HUES64 (cell line): ENCODE data around the gene FKBP8.
"Not testable (repeated sequence)": the region's sequence is repeated elsewhere in the genome, so short reads cannot be mapped to it uniquely, and the experiment has no call there.

Source experiments
- H3K27ac ChIP-seq: 2 replicates; pipeline ENCODE4 v1.7.0; 2013; ENCODE audit warnings: low read depth, low read length, inconsistent platforms
- H3K27me3 ChIP-seq: 2 replicates; pipeline ENCODE4 v1.6.1; 2013; ENCODE audit warnings: mild to moderate bottlenecking, low read length; ENCODE audit not compliant: insufficient read depth
- H3K36me3 ChIP-seq: 2 replicates; pipeline ENCODE4 v1.6.1; 2013; ENCODE audit warnings: mild to moderate bottlenecking, low read length; ENCODE audit not compliant: insufficient read depth
- H3K4me1 ChIP-seq: 2 replicates; pipeline ENCODE4 v1.6.1; 2013; ENCODE audit warnings: mild to moderate bottlenecking, low read length, moderate library complexity; ENCODE audit not compliant: insufficient read depth
- H3K4me3 ChIP-seq: 2 replicates; pipeline ENCODE4 v1.5.1; 2013; ENCODE audit warnings: mild to moderate bottlenecking, low read length, moderate library complexity
- H3K9ac ChIP-seq: 2 replicates; pipeline ENCODE4 v1.6.1; 2013; ENCODE audit warnings: mild to moderate bottlenecking, low read depth, low read length
- H3K9me3 ChIP-seq: 2 replicates; pipeline ENCODE4 v1.6.1; 2013; ENCODE audit warnings: low read depth, low read length; ENCODE audit not compliant: insufficient read depth
- WGBS: fragments of 150-250, 120-280 bp; methylation state at CpG from one replicate; pipeline ENCODE4 v1.1.7; 2013; ENCODE audit warnings: missing lambda C conversion rate; 5-methylcytosine and 5-hydroxymethylcytosine counted together

Gene FKBP8

DNA sequence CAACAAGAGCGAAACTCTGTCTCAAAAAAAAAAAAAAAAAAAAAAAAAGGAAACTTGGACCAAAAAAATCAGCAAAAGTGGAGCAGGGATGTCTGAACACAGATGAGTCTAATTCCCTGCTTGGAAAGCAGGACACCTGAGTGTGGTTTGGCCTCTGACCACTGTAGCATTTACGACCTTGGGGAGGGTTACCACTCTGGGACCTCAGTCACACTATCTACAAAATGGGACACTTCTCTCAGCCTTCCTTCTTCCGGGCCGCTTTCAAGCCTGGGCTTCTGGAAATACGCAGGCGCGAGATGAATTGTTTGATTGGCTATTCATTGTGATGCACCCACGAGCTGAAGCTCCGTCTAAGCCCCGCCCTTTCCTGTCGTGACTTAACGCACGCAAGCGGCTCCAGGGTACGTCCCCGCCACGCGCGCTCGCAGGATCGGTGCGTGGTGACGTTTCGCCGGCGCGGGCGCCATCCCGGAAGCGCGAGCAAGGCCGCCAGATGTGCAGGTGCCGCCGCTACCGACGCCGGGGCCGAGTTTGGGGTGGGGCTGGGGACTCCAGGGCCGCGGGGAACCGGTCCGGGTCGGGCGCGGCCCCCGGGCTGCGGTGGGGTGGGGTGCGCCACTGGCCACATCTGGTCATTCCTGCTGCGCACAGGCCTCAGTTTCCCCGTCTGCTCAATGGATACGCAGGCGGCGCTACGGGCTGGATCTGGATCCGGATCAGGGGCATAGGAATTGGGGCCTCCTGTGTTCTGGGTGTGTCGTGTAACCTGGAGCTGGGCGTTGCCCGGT lies 14.2 kb upstream of the FKBP8 start, which contains the start of gene KXD1:
TSS of gene KXD1 (plus strand) at position 460 of the 791 bp plus-strand sequence. CDS start 4,187 bp downstream, outside the sequence.
- peaks cover 16% of the 10 kb centered on the region for H3K36me3 ChIP-seq
- peak within 1 kb of the TSS; percentile 56 for H3K27ac ChIP-seq
- 1% methylated on average over 57 of the region's 58 CpGs for WGBS
- H3K27me3 ChIP-seq: no peaks in the 10 kb centered on the region
- no peaks in the 10 kb centered on the region for H3K9me3 ChIP-seq
- no peaks in the 10 kb centered on the region for H3K4me1 ChIP-seq
- peak within 1 kb of the TSS; percentile 82 for H3K4me3 ChIP-seq
- peak within 1 kb of the TSS; percentile 75 for H3K9ac ChIP-seq

DNA sequence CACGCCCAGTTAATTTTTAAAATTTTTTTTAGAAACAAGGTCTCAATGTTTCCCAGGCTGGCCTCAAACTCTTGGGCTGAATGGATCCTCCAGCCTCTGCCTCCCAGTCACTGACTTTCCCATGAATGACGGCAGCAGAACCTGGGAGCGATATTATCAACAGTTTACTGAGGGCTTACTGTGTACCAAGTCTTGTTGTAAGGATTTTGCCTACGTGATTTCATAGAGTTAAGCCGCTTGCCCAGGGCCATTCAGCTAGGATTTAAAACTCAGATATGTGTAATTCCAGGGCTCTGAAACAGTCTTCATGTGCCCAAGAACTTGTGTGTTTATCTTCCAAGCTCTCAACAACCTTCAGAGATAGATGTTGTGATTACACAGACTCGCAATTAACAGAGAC lies 8.3 kb upstream of the FKBP8 start:
- WGBS: 89% methylated on average over 6 of the region's 6 CpGs
- H3K4me1 ChIP-seq: no peaks in the 10 kb centered on the region
- H3K36me3 ChIP-seq: no peaks in the 10 kb centered on the region
- no peak overlapping the region for H3K9ac ChIP-seq
- no peaks in the 10 kb centered on the region for H3K27me3 ChIP-seq
- no peak overlapping the region for H3K27ac ChIP-seq
- H3K4me3 ChIP-seq: no peak overlapping the region
- H3K9me3 ChIP-seq: no peaks in the 10 kb centered on the region

DNA sequence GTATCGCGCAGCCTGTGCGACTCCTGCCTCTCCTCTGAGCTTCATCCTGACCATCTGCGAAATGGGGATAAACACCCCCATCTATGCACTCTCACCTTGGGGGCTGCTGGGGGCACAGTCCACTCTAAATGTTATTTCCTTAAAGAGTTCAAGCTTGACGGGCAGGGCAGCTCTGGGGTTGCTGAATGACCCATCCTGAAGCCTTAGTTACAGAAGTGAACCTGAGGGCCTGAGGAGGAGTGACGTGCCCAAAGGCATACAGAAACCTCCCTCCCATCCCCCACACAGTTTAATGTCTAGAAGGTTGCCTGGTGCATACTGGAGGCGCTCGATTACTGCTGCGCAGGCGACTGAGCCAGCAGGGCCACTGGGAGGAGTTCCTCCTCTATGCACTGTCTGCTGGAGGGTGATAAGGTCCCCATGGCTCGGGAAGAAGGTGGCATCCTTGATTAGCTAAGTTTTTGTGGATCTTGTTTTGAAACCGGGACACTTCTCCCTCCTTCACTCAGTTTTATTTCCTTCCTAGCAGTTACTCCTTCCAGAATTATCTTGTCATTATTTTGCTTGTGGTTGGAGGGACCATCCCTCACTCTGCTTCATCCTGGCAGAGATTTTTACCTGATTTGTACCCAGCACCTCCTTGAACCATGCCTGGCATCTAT lies 572 bp upstream of the FKBP8 start:
- no peak overlapping the region for H3K27ac ChIP-seq
- under 1% methylated on average over 10 of the region's 12 CpGs for WGBS
- peaks cover 24% of the 10 kb centered on the region for H3K36me3 ChIP-seq
- peak overlapping the region; percentile 13; the same call in 1 of the 2 replicates for H3K9ac ChIP-seq
- H3K4me1 ChIP-seq: peaks cover 6% of the 10 kb centered on the region
- peak overlapping the region; percentile 58 for H3K4me3 ChIP-seq
- no peaks in the 10 kb centered on the region for H3K27me3 ChIP-seq
- no peaks in the 10 kb centered on the region for H3K9me3 ChIP-seq

DNA sequence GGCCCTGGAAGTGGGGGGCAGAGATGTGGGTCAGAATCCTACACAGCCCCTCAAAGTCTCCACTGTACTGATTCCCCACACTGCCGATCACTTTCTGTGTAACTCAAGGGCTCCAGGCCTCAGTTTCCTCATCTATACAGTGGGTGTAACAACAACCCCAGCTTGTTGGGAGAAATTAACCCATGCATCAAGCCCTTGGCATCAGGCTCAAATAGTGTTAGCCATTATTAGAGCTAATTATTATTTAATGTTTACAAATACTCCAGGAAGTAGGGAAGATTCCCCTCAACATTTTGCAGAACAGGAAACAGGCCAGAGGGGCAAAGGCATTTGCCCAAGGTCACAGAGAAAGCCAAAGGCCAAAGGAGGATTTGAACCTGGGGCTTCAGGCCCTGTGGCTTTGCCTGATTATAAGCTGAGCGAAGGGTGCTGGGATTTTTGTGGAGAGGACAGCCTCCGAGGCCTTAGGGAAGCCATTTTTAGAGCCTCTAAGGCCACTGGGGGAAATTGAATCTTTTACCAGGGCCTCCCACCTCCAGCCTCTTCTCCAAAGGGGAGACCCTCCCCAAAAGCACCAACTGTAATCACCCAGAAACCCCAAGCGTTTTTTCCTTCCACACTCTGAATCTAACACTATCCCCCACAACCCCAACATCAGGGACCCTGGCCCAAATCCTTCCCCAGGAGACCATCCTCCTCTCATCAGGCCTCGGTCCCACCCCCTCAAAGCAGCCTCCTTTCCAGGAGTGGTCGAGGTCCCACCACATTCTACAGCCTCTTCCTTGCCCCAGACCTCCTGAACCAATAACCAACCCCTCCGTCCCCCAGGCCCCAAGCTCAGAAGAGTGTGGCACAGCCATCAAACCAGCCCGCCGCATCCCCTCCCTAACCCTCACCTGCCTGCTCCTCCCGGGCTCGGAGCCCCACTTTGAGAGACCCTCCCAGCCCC lies 1.1 kb downstream of the FKBP8 start:
- Histone ChIP-seq H3K27ac (no peak overlapping the region), H3K36me3 (peaks cover 38% of the 10 kb centered on the region), H3K4me3 (peak overlapping the region; percentile 70), H3K27me3 (no peaks in the 10 kb centered on the region), H3K9me3 (no peaks in the 10 kb centered on the region), H3K4me1 (peaks cover 6% of the 10 kb centered on the region), H3K9ac (peak overlapping the region; percentile 74)
- WGBS: 36% methylated on average over 11 of the region's 11 CpGs

DNA sequence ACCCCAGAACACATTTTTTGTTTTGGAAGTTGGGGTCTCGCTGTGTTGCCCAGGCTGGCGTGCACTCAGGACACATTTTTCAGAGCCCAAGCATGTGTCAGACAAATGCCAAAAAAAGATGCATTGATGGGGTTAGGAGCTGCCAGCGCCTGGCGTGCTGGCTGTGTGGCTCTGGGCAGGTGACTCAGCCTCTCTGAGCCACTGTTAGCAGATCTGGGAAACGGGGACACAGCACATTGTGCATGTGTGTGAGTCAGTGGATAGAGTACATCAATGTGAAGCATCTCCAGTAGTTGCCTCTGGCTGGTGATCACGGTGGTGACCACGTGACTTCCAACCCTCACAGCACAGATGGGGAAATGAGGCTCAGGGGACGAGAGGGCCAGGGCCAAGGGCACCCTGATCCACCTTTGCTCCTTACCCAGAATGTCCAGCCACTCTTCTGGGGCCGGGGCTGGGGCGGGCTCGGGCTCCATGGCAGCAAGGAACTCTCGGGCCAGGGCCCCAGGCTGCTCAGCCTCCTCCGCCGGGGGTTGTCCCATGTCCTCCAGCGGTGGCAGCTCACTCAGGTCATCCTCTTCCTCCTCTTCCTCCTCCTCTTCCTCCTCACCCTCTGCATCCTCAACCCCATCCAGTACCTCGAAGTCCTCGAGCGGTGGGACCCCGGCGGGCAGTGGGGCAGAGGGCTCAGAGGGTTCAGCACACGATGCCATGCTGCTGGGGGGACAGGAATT lies 1.9 kb downstream of the FKBP8 start:
- Histone ChIP-seq H3K9ac (no peak overlapping the region), H3K4me3 (no peak overlapping the region), H3K27me3 (no peaks in the 10 kb centered on the region), H3K27ac (no peak overlapping the region), H3K9me3 (no peaks in the 10 kb centered on the region), H3K4me1 (peaks cover 6% of the 10 kb centered on the region), H3K36me3 (peaks cover 46% of the 10 kb centered on the region)
- whole genome bisulfite sequencing: 94% methylated on average over 21 of the region's 21 CpGs

DNA sequence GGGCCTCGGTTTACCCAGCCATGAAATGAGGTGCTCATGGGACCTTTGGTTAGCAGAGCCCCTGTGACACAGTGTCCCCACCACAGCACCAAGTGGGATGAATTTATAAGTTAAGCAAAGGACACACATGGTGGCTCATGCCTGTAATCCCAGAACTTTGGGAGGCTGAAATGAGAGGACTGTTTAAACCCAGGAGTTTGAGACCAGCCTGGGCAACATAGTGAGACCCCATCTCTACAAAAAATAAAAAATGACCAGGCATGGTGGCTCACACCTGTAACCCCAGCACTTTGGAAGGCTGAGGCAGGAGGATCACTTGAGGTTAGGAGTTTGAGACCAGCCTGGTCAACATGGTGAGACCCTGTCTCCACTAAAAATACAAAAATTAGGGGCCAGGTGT lies 3.2 kb downstream of the FKBP8 start:
- 92% methylated on average over 1 of the region's 1 CpG for WGBS
- peaks cover 58% of the 10 kb centered on the region for H3K36me3 ChIP-seq

DNA sequence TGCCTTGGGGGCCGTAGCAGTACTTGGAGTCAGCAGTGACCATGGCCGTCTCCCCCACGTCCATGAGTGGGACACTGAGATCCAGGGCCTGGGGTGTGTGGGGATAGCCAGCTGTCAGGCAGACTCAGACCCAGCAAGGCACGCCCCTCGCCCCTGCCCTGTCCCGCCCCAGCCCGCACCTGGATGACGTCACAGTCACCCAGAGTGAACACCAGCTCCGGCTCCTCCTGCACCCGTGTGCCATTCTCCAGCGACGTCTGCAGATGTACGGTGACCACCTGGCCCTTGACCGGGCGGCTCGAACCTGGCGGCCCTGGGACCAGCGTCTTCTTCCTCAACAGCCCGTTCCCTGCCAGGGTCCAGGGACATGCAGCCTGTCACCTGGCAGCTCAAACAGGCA lies 4.0 kb downstream of the FKBP8 start:
- no peak overlapping the region for H3K4me3 ChIP-seq
- no peak overlapping the region for H3K27ac ChIP-seq
- peaks cover 5% of the 10 kb centered on the region for H3K4me1 ChIP-seq
- H3K36me3 ChIP-seq: peaks cover 63% of the 10 kb centered on the region
- H3K9ac ChIP-seq: no peak overlapping the region
- 96% methylated on average over 19 of the region's 19 CpGs for WGBS
- no peaks in the 10 kb centered on the region for H3K9me3 ChIP-seq
- H3K27me3 ChIP-seq: no peaks in the 10 kb centered on the region

More for the DNA sequence above, 3.2 kb downstream of the FKBP8 start:
- not testable (repeated sequence) for H3K9ac ChIP-seq, H3K27ac ChIP-seq, H3K4me1 ChIP-seq, H3K9me3 ChIP-seq, H3K4me3 ChIP-seq, H3K27me3 ChIP-seq

DNA sequence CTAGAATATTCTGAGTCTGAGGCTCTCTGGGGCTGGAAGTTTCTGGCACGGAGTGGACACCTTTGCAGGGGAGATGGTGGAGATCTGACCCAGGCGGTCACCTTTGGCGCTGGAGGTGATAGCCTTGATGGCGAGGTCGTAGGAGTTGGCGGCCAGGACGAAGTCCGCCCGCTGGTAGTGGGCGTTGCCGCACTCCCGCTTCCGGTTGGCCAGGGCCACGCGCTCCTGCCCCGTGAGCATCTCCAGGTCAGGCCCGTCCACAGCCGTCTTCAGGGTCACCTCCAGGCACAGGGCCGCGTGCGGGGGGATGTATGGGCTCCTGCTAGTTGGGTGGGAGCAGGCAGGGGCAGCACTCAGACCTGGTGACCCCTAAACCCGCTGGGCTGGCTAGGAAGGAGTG lies 5.3 kb downstream of the FKBP8 start:
- H3K27ac ChIP-seq: no peak overlapping the region
- no peak overlapping the region for H3K4me3 ChIP-seq
- H3K27me3 ChIP-seq: no peaks in the 10 kb centered on the region
- H3K4me1 ChIP-seq: no peaks in the 10 kb centered on the region
- H3K9ac ChIP-seq: no peak overlapping the region
- WGBS: 96% methylated on average over 22 of the region's 22 CpGs
- H3K9me3 ChIP-seq: no peaks in the 10 kb centered on the region
- H3K36me3 ChIP-seq: peaks cover 69% of the 10 kb centered on the region

DNA sequence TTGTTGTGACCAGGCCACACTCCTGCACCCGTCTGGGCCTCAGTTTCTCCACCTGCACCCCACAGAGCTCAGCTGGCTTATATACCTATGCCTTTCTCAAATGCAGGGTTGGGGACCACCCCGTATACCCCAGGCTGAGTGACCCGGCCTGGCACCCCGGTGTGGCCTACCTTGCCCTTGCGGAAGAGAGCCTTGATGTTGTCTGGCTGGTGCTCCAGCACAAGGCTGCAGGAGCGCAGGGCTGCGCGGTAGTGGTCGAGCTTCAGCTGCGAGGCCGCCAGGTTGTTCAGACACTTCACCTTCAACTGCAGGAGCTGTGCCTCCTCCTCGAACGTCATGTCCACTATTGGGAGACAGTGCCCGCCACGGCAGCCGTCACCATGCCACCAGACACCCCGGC lies 5.9 kb downstream of the FKBP8 start:
- H3K27me3 ChIP-seq: no peaks in the 10 kb centered on the region
- no peaks in the 10 kb centered on the region for H3K4me1 ChIP-seq
- no peak overlapping the region for H3K27ac ChIP-seq
- H3K36me3 ChIP-seq: peaks cover 76% of the 10 kb centered on the region
- no peak overlapping the region for H3K4me3 ChIP-seq
- H3K9ac ChIP-seq: no peak overlapping the region
- WGBS: 97% methylated on average over 17 of the region's 17 CpGs
- H3K9me3 ChIP-seq: no peaks in the 10 kb centered on the region

DNA sequence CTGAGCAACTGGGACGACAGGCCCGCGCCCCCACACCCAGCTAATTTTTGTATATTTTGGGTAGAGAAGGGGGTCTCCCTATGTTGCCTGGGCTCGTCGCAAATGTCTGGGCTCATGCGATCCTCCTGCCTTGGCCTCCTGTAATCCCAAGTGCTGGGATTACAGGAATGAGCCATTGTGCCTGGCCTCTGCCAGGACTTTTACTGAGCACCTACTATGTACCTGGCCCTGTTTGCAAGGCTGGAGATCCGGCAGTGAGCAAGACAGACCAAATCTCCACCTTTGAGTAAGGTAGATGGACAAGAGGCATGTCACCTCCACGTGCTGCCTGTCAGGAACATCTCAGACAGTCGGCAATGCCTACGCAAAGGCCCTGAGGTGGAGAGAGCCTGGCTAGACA lies 6.9 kb downstream of the FKBP8 start:
- WGBS: 95% methylated on average over 10 of the region's 10 CpGs
- Histone ChIP-seq H3K27ac (no peak overlapping the region), H3K27me3 (no peaks in the 10 kb centered on the region), H3K9ac (no peak overlapping the region), H3K4me3 (no peak overlapping the region), H3K9me3 (no peaks in the 10 kb centered on the region), H3K4me1 (no peaks in the 10 kb centered on the region), H3K36me3 (peaks cover 79% of the 10 kb centered on the region)
